ENCODE results near the gene LGR4. TPM values are rescaled to one million over a fixed set of nuclear protein-coding genes. Genes with fewer than 3 reads are reported as not detected.

LGR4 gene
- total and polyA plus RNA-seq, 9 of the 15 experiments (the other 6 are each of a cell fraction or from before 2014, with no cell fraction given), result 0.94 to 10.1 (median 5.8) TPM

DNA sequence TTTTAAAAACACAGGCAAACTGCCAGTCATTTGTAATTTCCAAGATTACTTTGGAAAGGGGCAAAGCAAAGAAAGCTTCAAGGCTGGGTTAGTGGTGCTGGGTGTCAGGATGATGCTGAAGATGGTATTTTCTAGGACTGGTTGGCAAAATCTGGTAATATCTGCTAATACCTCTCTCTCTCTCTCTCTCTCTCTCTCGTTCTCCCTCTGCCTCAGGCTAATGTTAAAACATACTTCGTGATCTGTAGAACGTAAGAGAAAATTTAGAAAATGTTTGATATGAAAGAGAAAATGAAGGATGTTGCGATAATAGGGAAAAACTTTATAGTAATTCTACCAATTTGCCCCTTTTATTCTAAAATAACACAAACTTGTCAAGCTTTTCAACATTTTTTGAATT, 9.4 kb upstream of the LGR4 start:
- ChIA-PET CTCF (ENCODE audit: low intra/inter-chr PET ratio) (no interaction called here), POLR2A (interaction anchor here (0.6 kb wide), 1 partner anchor 30 kb away, joined by 3 read pairs; no protein-coding TSS in a partner anchor)
- no peak overlapping the region for H3K4me3 ChIP-seq
- no peak for FAIRE-seq
- H2AFZ ChIP-seq (ENCODE audit: low read depth, low read length), result no peak overlapping the region
- no peaks in the 10 kb centered on the region for H4K20me1 ChIP-seq (replicated peaks; ENCODE audit: control insufficient read depth, insufficient read depth, low read length)
- in situ Hi-C loops (cut with MboI), result loop anchor here (5.0 to 25.0 kb wide), 4 partner anchors 120 to 1195 kb away; partner anchors contain the start of gene CCDC34
- no peaks in the 10 kb centered on the region for H3K79me2 ChIP-seq (ENCODE audit: control insufficient read depth, insufficient read depth, low read length)
- no peak overlapping the region for H3K27ac ChIP-seq (ENCODE audit: extremely low read depth, low read depth, low read length)
- no peaks in the 10 kb centered on the region for H3K27me3 ChIP-seq (ENCODE audit: control insufficient read depth in 2 of 2, insufficient read depth in 2 of 2, low read length in 2 of 2)
- no peak overlapping the region for H3K9ac ChIP-seq (ENCODE audit: insufficient read depth in 1 of 2, low read depth in 2 of 2, low read length in 2 of 2)
- intact Hi-C loops (cut with micrococcal nuclease), result no loop called here
- no peak for ATAC-seq
- no peaks in the 10 kb centered on the region for H3K9me1 ChIP-seq (ENCODE audit: control insufficient read depth, insufficient read depth, low read length)
- no peak for DNase-seq (ENCODE audit: extremely low read depth in 1 of 4, low spot score in 3 of 4)
- 43% methylated on average over 4 of the region's 4 CpGs for WGBS (ENCODE audit: insufficient coverage, low coverage, missing lambda C conversion rate)
- H3K9me3 ChIP-seq (replicated peaks; ENCODE audit: control insufficient read depth, insufficient read depth, low read depth, low read length), result no peaks in the 10 kb centered on the region
- no peaks in the 10 kb centered on the region for H3K4me1 ChIP-seq (replicated peaks in 1 of 2; ENCODE audit: control insufficient read depth in 2 of 2, insufficient read depth in 2 of 2, low read length in 2 of 2)
- H3K36me3 ChIP-seq (ENCODE audit: control insufficient read depth, insufficient read depth, low read length), result no peaks in the 10 kb centered on the region
- no TSS peak for BruUV-seq (replicated peaks)
- no peak overlapping the region for H3K4me2 ChIP-seq (ENCODE audit: insufficient read depth, low read length)
- no peak for TF ChIP-seq ZNF282 (CRISPR knock-in tag; IDR thresholded peaks at IDR 0.05)
- TF ChIP-seq ZNF174 (CRISPR knock-in tag; IDR thresholded peaks at IDR 0.05), result no peak
- no peak for TF ChIP-seq ZFPM2 (CRISPR knock-in tag; IDR thresholded peaks at IDR 0.05)
- TF ChIP-seq, protein P1, sequence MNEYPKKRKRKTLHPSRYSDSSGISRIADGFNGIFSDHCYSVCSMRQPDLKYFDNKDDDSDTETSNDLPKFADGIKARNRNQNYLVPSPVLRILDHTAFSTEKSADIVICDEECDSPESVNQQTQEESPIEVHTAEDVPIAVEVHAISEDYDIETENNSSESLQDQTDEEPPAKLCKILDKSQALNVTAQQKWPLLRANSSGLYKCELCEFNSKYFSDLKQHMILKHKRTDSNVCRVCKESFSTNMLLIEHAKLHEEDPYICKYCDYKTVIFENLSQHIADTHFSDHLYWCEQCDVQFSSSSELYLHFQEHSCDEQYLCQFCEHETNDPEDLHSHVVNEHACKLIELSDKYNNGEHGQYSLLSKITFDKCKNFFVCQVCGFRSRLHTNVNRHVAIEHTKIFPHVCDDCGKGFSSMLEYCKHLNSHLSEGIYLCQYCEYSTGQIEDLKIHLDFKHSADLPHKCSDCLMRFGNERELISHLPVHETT (CRISPR knock-in tag; conservative IDR thresholded peaks at IDR 0.05 in 1 of 2, IDR thresholded peaks at IDR 0.05 in 1 of 2), result no peak
- TF ChIP-seq, protein P2, sequence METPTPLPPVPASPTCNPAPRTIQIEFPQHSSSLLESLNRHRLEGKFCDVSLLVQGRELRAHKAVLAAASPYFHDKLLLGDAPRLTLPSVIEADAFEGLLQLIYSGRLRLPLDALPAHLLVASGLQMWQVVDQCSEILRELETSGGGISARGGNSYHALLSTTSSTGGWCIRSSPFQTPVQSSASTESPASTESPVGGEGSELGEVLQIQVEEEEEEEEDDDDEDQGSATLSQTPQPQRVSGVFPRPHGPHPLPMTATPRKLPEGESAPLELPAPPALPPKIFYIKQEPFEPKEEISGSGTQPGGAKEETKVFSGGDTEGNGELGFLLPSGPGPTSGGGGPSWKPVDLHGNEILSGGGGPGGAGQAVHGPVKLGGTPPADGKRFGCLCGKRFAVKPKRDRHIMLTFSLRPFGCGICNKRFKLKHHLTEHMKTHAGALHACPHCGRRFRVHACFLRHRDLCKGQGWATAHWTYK (CRISPR knock-in tag; IDR thresholded peaks at IDR 0.05), result no peak
- TF ChIP-seq ZC3H8 (IDR thresholded peaks at IDR 0.05), result no peak
- no peak for TF ChIP-seq BRF2 (IDR thresholded peaks at IDR 0.05; ENCODE audit: borderline replicate concordance, insufficient read depth, insufficient read length)
- no peak for TF ChIP-seq ZBTB40 (IDR thresholded peaks at IDR 0.05)
- TF ChIP-seq ZBTB40 (CRISPR knock-in tag; IDR thresholded peaks at IDR 0.05), result no peak
